SK-N-SH (cell line): ENCODE measurements around the gene MBD3L4. TPM values are rescaled to one million over a fixed set of nuclear protein-coding genes. Genes with fewer than 3 reads are reported as not detected.

Source experiments
- CTCF ChIA-PET: fragments of 300-600, 350-600 bp; formaldehyde crosslinking; extraction: SDS; loops from one replicate; lab custom pipeline; 2021; lab: Yijun Ruan, JAX
- POLR2A ChIA-PET: fragments of 350-600 bp; sonication (Branson Sonifier 250); formaldehyde crosslinking; extraction: SDS; loops from one replicate; lab custom pipeline; 2020; ENCODE audit warnings: antibody characterized with exemption, inconsistent platforms; lab: Yijun Ruan, JAX
- DNase-seq: peaks from one replicate; pipeline ENCODE4 v3.0.0; 2012
- H2AFZ ChIP-seq: fragments of 200-600 bp; sonication (generic); 2 replicates; pipeline ENCODE4 v1.8.1; 2016; ENCODE audit warnings: antibody characterized with exemption, mild to moderate bottlenecking, low read depth
- H3F3A ChIP-seq: fragments of 200-600 bp; sonication (generic); replicated peaks from 2 replicates; pipeline ENCODE3; 2016; ENCODE audit warnings: antibody characterized with exemption, mild to moderate bottlenecking; ENCODE audit not compliant: insufficient read depth
- H3K27ac ChIP-seq, 2 experiments: fragments of 200-500 bp in 1 of 2; fragments of 200-600 bp in 1 of 2; sonication (Bioruptor generic) in 1 of 2; sonication (generic), shearing (Covaris generic) in 1 of 2; 2 replicates each; pipeline versions ENCODE4 v1.5.1 to v1.6.1; 2014 to 2016; ENCODE audit warnings: low read depth in 2 of 2, inconsistent platforms in 1 of 2, low read length in 1 of 2, mild to moderate bottlenecking in 1 of 2, mixed read lengths in 1 of 2
- H3K27me3 ChIP-seq: fragments of 200-600 bp; sonication (generic), shearing (Covaris generic); 2 replicates; pipeline ENCODE4 v1.6.1; 2016; ENCODE audit warnings: mixed run types; ENCODE audit not compliant: insufficient read depth
- H3K36me3 ChIP-seq, 2 experiments: fragments of 200-500 bp in 1 of 2; fragments of 200-600 bp in 1 of 2; sonication (Bioruptor generic) in 1 of 2; sonication (generic) in 1 of 2; replicated peaks in 1 of 2; 2 replicates each; pipeline versions ENCODE3 to v1.5.1; 2014 to 2016; ENCODE audit warnings: low read length in 1 of 2, mild to moderate bottlenecking in 1 of 2; ENCODE audit not compliant: insufficient read depth in 2 of 2, control insufficient read depth in 1 of 2
- H3K4me1 ChIP-seq, 2 experiments: fragments of 200-500 bp in 1 of 2; fragments of 200-600 bp in 1 of 2; sonication (Bioruptor generic) in 1 of 2; sonication (generic), shearing (Covaris generic) in 1 of 2; 2 replicates each; pipeline versions ENCODE4 v1.5.1 to v1.6.1; 2014 to 2016; ENCODE audit warnings: low read depth in 1 of 2, low read length in 1 of 2, mixed run types in 1 of 2; ENCODE audit not compliant: insufficient read depth in 2 of 2, control insufficient read depth in 1 of 2
- H3K4me2 ChIP-seq: fragments of 200-600 bp; sonication (generic), shearing (Covaris generic); 2 replicates; pipeline ENCODE4 v1.6.1; 2017; ENCODE audit warnings: mixed run types
- H3K4me3 ChIP-seq, 2 experiments: fragments of 200-500 bp in 1 of 2; fragments of 200-600 bp in 1 of 2; sonication (Bioruptor generic) in 1 of 2; sonication (generic), shearing (Covaris generic) in 1 of 2; 2 replicates each; pipeline versions ENCODE4 v1.5.1 to v1.8.1; 2014 to 2016; ENCODE audit warnings: low read depth in 2 of 2, inconsistent platforms in 1 of 2, low read length in 1 of 2, mild to moderate bottlenecking in 1 of 2, mixed read lengths in 1 of 2, moderate library complexity in 1 of 2
- H3K79me2 ChIP-seq: fragments of 200-600 bp; sonication (generic); 2 replicates; pipeline ENCODE4 v1.8.1; 2017; ENCODE audit warnings: mild to moderate bottlenecking; ENCODE audit not compliant: insufficient read depth
- H3K9ac ChIP-seq: fragments of 200-600 bp; sonication (generic); 2 replicates; pipeline ENCODE4 v1.6.1; 2017; ENCODE audit warnings: mixed run types
- H3K9me2 ChIP-seq: fragments of 200-600 bp; sonication (generic); 2 replicates; pipeline ENCODE4 v1.6.1; 2017; ENCODE audit warnings: mixed run types
- H3K9me3 ChIP-seq: fragments of 200-600 bp; sonication (generic); 2 replicates; pipeline ENCODE4 v1.6.1; 2017; ENCODE audit warnings: mixed run types, mild to moderate bottlenecking, moderate library complexity
- H4K20me1 ChIP-seq: fragments of 200-600 bp; sonication (generic); 2 replicates; pipeline ENCODE4 v1.6.1; 2017; ENCODE audit warnings: mild to moderate bottlenecking, mixed run types; ENCODE audit not compliant: insufficient read depth
- ELF1 ChIP-seq: IDR thresholded peaks from 2 replicates; pipeline ENCODE4 v1.4.0; 2012
- EZH2phosphoT487 ChIP-seq: fragments of 200-600 bp; sonication (generic); IDR thresholded peaks from 2 replicates; pipeline ENCODE4 v1.6.1; 2017; ENCODE audit warnings: low read depth, mixed run types, mild to moderate bottlenecking, antibody characterized with exemption, moderate library complexity, borderline replicate concordance
- FOXJ3 ChIP-seq: sonication (generic); formaldehyde crosslinking; IDR thresholded peaks from 2 replicates; pipeline ENCODE4 v1.5.1; 2020; ENCODE audit warnings: mild to moderate bottlenecking, missing genetic modification reagents
- GABPA ChIP-seq: IDR thresholded peaks from 2 replicates; pipeline ENCODE4 v1.4.0; 2012; ENCODE audit warnings: low read depth, mild to moderate bottlenecking
- JUND ChIP-seq: IDR thresholded peaks from 2 replicates; pipeline ENCODE4 v1.4.0; 2012
- MEF2A ChIP-seq: IDR thresholded peaks from 2 replicates; pipeline ENCODE4 v1.4.0; 2012; ENCODE audit warnings: low read depth, borderline replicate concordance
- NFIC ChIP-seq: IDR thresholded peaks from 2 replicates; pipeline ENCODE4 v1.4.0; 2012; ENCODE audit warnings: borderline replicate concordance
- PBX3 ChIP-seq: IDR thresholded peaks from 2 replicates; pipeline ENCODE4; 2012
- RAD21 ChIP-seq: IDR thresholded peaks from 2 replicates; pipeline ENCODE4 v1.6.1; 2012; ENCODE audit warnings: mild to moderate bottlenecking, low read length
- REST ChIP-seq: IDR thresholded peaks from 2 replicates; pipeline ENCODE4 v1.6.1; 2012; ENCODE audit warnings: mild to moderate bottlenecking, low read depth, low read length, moderate library complexity
- RFX5 ChIP-seq: IDR thresholded peaks from 2 replicates; pipeline ENCODE4 v1.6.1; 2012; ENCODE audit warnings: mild to moderate bottlenecking, improper control_type of control experiment, low read length
- RXRA ChIP-seq: IDR thresholded peaks from 2 replicates; pipeline ENCODE4 v1.4.0; 2012; ENCODE audit warnings: low read depth, mild to moderate bottlenecking, borderline replicate concordance
- SMC3 ChIP-seq: IDR thresholded peaks from 2 replicates; pipeline ENCODE4 v1.6.1; 2012; ENCODE audit warnings: low read depth, low read length, improper control_type of control experiment
- TEAD4 ChIP-seq: IDR thresholded peaks from 2 replicates; pipeline ENCODE4 v1.4.0; 2012; ENCODE audit warnings: mild to moderate bottlenecking, borderline replicate concordance; ENCODE audit not compliant: insufficient read depth
- USF1 ChIP-seq: IDR thresholded peaks from 2 replicates; pipeline ENCODE4 v1.4.0; 2012; ENCODE audit warnings: low read depth, borderline replicate concordance
- USF2 ChIP-seq: fragments of 150-350 bp; IDR thresholded peaks from 2 replicates; pipeline ENCODE4 v1.6.1; 2017; ENCODE audit warnings: antibody characterized with exemption, low read length, low read depth, borderline replicate concordance
- YY1 ChIP-seq: IDR thresholded peaks from 2 replicates; pipeline ENCODE4 v1.4.0; 2012; ENCODE audit warnings: low read depth, mild to moderate bottlenecking
- WGBS: methylation state at CpG from one replicate; pipeline ENCODE4 v1.1.6; 2017; ENCODE audit warnings: low lambda C conversion rate; 5-methylcytosine and 5-hydroxymethylcytosine counted together
- polyA plus RNA-seq, 3 experiments: library from polyadenylated mRNA; depleted of rRNA; stranded (reverse); fragments of >200 nt; gene quantifications; 2 replicates each; pipeline ENCODE4 v1.2.3, GENCODE V29; 2012

MBD3L4 gene
- polyA plus RNA-seq, 1 of the 3 experiments (the other 2 are of a cell fraction) = not detected

GRCh38 chr19:7078008-7078407 lies 38.0 kb upstream of the MBD3L4 start:
- peaks cover 34% of the 10 kb centered on the region for H3F3A ChIP-seq
- H3K4me2 ChIP-seq = no peak overlapping the region
- no peak overlapping the region for H2AFZ ChIP-seq
- no peak overlapping the region; a peak in 1 of 4 replicates for H3K4me3 ChIP-seq
- H3K27ac ChIP-seq = no peak overlapping the region
- peaks cover 37% of the 10 kb centered on the region for H3K9me3 ChIP-seq
- H3K36me3 ChIP-seq = peaks cover 78 to 96% of the 10 kb centered on the region in 2 experiments
- POLR2A ChIA-PET = interaction anchor here (1.3 kb wide), 1 partner anchor 9 kb away, joined by 4 read pairs; the partner anchor contains the start of gene ZNF557
- no peaks in the 10 kb centered on the region for H4K20me1 ChIP-seq
- CTCF ChIA-PET = no interaction called here
- H3K79me2 ChIP-seq = no peaks in the 10 kb centered on the region
- DNase-seq = no peak
- no peaks in the 10 kb centered on the region for H3K27me3 ChIP-seq
- no peak for TF ChIP-seq JUND
- TF ChIP-seq FOXJ3 (CRISPR knock-in tag) = no peak
- TF ChIP-seq NFIC = no peak
- TF ChIP-seq ELF1 = no peak
- TF ChIP-seq RAD21 = no peak
- TF ChIP-seq RFX5 = no peak
- no peak for TF ChIP-seq USF1
- TF ChIP-seq YY1 = no peak
- TF ChIP-seq REST = no peak
- no peak for TF ChIP-seq TEAD4
- TF ChIP-seq USF2 = no peak
- no peak for TF ChIP-seq RXRA
- no peak for TF ChIP-seq MEF2A
- no peak for TF ChIP-seq PBX3
- no peak for TF ChIP-seq SMC3
- no peak for TF ChIP-seq GABPA
- TF ChIP-seq EZH2phosphoT487 = no peak
- no peaks in the 10 kb centered on the region for H3K9me2 ChIP-seq
- no peak overlapping the region for H3K9ac ChIP-seq
- no peaks in the 10 kb centered on the region for H3K4me1 ChIP-seq
- 98% methylated on average over 2 of the region's 2 CpGs for WGBS
